Stimulated activated CD4-positive, alpha-beta T cell treated with anti-CD3 and anti-CD28 coated beads, Interleukin-2, amount 100 ng/mL, for 4 hours (primary cell): Measurements from ENCODE around the gene GAD1.

Experiments
- DNase-seq: peaks from one replicate; pipeline ENCODE4 v3.0.0-alpha.2; 2020; ENCODE audit warnings: low read depth

GAD1 gene

DNA sequence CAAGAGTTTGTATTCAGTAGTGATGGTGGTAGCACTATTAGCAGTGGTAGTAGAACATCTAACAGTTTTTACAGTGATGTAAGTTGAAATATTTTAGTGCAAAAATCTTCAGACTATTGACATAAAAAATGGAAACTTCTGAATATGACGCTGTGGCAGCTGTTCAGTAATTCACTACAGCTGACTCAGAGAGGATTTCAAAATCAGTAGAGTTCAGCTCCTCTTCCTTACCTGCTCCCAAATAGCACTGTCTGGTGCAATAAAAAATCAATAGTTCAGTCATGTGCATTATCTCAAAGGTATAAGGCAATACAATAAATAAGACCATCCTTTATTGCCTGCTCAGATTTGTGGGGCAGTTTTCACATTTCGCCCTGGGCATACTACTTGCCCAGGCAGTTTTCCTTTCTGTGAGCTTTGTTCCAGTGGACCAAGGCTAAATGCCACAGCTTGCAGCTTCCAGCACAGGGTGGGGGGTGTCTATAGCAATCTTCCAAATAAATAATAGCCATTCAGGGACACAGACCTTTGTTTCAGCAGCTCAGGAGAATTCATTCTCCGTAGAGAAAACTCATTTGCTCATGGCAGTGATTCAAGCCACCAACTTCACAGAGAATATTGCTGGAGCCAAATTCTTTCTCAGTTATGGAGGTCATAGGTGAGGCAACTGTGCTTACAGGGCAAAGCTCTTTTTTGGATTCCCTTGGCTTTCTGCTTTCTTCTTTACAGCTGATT lies 78.5 kb downstream of the GAD1 start:
- DNase-seq = no peak

DNA sequence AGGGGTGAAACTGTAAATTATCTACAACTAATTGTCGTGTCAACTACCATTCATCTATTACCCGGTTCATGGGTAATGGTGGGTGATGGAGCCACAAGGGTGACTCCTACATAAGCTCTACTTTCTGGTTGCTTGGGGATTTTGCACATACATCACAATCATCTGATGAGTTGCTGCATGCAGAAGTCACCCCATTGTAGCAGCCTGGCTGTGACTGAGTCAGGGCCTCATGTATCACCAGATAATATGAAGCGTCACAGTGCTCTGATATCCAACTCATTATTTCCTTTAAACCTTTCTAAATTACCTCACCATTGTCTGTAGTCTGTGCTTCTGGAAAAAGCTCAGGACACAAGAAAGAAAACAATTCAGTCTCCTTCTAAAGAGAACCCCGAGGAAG lies 79.9 kb downstream of the GAD1 start:
- no peak for DNase-seq

DNA sequence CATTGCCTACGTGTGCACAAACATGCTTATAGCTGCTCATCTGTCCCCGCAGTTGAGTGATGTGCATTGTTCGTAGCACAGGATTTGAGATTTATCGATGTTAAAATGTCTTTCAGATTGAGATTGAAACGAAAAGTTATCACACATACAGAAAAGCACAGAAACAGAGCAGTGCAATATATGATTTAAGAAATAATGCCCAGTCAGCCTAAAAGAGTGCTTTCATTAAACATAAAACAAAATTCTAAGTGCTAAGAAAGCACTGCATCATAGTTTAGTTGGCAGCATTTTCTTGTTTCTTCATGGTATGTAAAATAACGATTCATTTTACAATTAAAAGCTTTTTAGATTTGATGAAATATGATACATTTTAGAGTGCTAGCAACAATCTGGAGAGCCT lies 80.4 kb downstream of the GAD1 start:
- DNase-seq = no peak

DNA sequence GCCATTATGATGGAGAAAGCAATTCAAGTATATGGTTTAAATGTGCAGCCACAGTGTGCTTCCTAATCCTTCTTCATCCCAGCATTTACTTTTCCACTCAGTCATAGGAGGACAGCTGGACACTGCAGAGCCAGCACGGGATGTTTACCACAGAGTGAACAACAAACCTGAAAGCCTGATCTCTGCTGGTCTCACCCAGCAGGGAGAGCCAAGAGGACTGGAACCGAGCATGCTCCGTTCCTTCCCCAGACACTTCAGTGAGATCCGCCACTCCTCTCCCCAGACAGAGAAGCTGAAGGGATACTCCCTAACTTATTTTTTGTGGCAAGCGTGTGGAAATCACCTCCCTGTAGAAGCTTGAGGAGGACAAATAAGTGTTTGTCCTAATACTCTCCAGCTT lies 89.2 kb downstream of the GAD1 start:
- no peak for DNase-seq
